ENCODE measurements around the gene OXCT1.
"Not testable (repeated sequence)": the region's sequence is repeated elsewhere in the genome, so short reads cannot be mapped to it uniquely, and the experiment has no call there.

The OXCT1 gene

GRCh38 chr5:41821051-41821450 is 49.2 kb downstream of the OXCT1 start:
- no peak for DNase-seq

GRCh38 chr5:41820150-41820549 is 50.1 kb downstream of the OXCT1 start:
- no peak for DNase-seq

GRCh38 chr5:41817625-41818301 is 52.5 kb downstream of the OXCT1 start:
- no peak for DNase-seq

GRCh38 chr5:41815663-41816229 is 54.5 kb downstream of the OXCT1 start:
- no peak for DNase-seq

- DNase-seq, result no peak
Measured at GRCh38 chr5:41815261-41815660, 55.0 kb downstream of the OXCT1 start.

GRCh38 chr5:41814306-41814705 is 55.9 kb downstream of the OXCT1 start:
- not testable (repeated sequence) for DNase-seq

- no peak for DNase-seq
Measured at GRCh38 chr5:41812156-41812555, 58.1 kb downstream of the OXCT1 start.

GRCh38 chr5:41809128-41809527 is 61.1 kb downstream of the OXCT1 start:
- no peak for DNase-seq

GRCh38 chr5:41808294-41808693 is 61.9 kb downstream of the OXCT1 start:
- DNase-seq, result no peak

- no peak for DNase-seq
Measured at GRCh38 chr5:41797662-41798061, 72.6 kb downstream of the OXCT1 start.

GRCh38 chr5:41796061-41796460 is 74.2 kb downstream of the OXCT1 start:
- no peak for DNase-seq

GRCh38 chr5:41795125-41795524 is 75.1 kb downstream of the OXCT1 start:
- no peak for DNase-seq

GRCh38 chr5:41794471-41794870 is 75.8 kb downstream of the OXCT1 start:
- peak; percentile 41 for DNase-seq

GRCh38 chr5:41793141-41793770 is 77.0 kb downstream of the OXCT1 start:
- DNase-seq, result no peak

- no peak for DNase-seq
Measured at GRCh38 chr5:41790038-41790776, 80.0 kb downstream of the OXCT1 start.

GRCh38 chr5:41789434-41789833 is 80.8 kb downstream of the OXCT1 start:
- no peak for DNase-seq

- no peak for DNase-seq
Measured at GRCh38 chr5:41788941-41789368, 81.3 kb downstream of the OXCT1 start.

GRCh38 chr5:41787265-41787664 is 83.0 kb downstream of the OXCT1 start:
- DNase-seq, result no peak

- no peak for DNase-seq
Measured at GRCh38 chr5:41785061-41785460, 85.2 kb downstream of the OXCT1 start.

GRCh38 chr5:41778410-41778809 is 91.8 kb downstream of the OXCT1 start:
- DNase-seq, result no peak

GRCh38 chr5:41776435-41776834 is 93.8 kb downstream of the OXCT1 start:
- no peak for DNase-seq

- DNase-seq, result no peak
Measured at GRCh38 chr5:41773799-41774198, 96.4 kb downstream of the OXCT1 start.

GRCh38 chr5:41772785-41773442 is 97.3 kb downstream of the OXCT1 start:
- no peak for DNase-seq
